ENCODE measurements around the gene TRIM29.

TRIM29 gene

GRCh38 chr11:120102050-120102863 is 35.7 kb downstream of the TRIM29 start:
- Histone ChIP-seq H4K20me1 (ENCODE audit: control insufficient read depth, insufficient read depth, low read depth, low read length) (no peaks in the 10 kb centered on the region), H3K79me2 (ENCODE audit: control insufficient read depth, low read length) (no peaks in the 10 kb centered on the region), H3K9me2 (replicated peaks; ENCODE audit: control insufficient read depth, low read length) (no peaks in the 10 kb centered on the region), H3K4me2 (ENCODE audit: low read length) (no peak overlapping the region), H3F3A (ENCODE audit: control insufficient read depth, insufficient read depth) (no peaks in the 10 kb centered on the region), H3K9me3 (ENCODE audit: control insufficient read depth, insufficient read depth, low read length) (no peaks in the 10 kb centered on the region), H3K27me3 (ENCODE audit: control insufficient read depth, low read length) (peaks cover 22% of the 10 kb centered on the region), H3K36me3 (ENCODE audit: control insufficient read depth, low read length) (no peaks in the 10 kb centered on the region), H3K4me3 (ENCODE audit: low read length) (no peak overlapping the region), H3K27ac (ENCODE audit: low read depth, low read length) (no peak overlapping the region), H3K4me1 (ENCODE audit: control insufficient read depth, low read length) (0 out of 2 replicates have a peak, but pooled peaks cover 4% of the 10 kb centered on the region)
- TF ChIP-seq EZH2phosphoT487 (IDR thresholded peaks at IDR 0.05; ENCODE audit: borderline replicate concordance, low read length) = no peak
- no peak for TF ChIP-seq CTCF (IDR thresholded peaks at IDR 0.05; ENCODE audit: low read depth, low read length, poor library complexity, severe bottlenecking)

DNA sequence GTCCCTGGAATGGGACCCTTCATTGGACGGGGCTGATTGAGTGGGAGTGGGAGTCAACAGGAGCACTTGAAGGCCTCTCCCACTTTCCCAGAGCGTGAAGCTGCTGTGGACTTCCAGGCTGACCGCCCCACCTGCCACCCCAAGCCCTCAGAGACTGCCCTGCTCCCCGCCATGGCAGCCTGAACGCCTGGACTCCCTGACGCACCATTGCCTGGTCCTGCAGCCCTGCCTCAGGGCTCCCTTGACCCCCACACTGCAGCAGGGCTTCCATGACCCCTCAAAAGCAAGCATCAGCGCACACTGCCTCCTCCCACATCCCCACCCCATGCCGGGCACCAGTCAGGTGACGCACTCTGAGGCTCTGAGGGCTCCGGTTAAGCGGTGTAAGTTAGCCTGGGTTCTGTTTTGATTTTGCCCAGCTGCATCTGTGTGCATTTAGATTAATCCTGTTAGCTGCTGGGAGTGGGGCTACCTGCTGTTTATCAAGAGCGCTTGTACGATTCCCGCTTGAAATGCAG is 39.4 kb downstream of the TRIM29 start:
- Histone ChIP-seq H3K4me3 (ENCODE audit: low read length) (no peak overlapping the region), H3K27me3 (ENCODE audit: control insufficient read depth, low read length) (peaks cover 20% of the 10 kb centered on the region), H3F3A (ENCODE audit: control insufficient read depth, insufficient read depth) (no peaks in the 10 kb centered on the region), H3K9me3 (ENCODE audit: control insufficient read depth, insufficient read depth, low read length) (no peaks in the 10 kb centered on the region), H3K4me2 (ENCODE audit: low read length) (no peak overlapping the region), H3K4me1 (ENCODE audit: control insufficient read depth, low read length) (0 out of 2 replicates have a peak, but pooled peaks cover 4% of the 10 kb centered on the region), H3K36me3 (ENCODE audit: control insufficient read depth, low read length) (no peaks in the 10 kb centered on the region), H3K27ac (ENCODE audit: low read depth, low read length) (no peak overlapping the region), H4K20me1 (ENCODE audit: control insufficient read depth, insufficient read depth, low read depth, low read length) (no peaks in the 10 kb centered on the region), H3K9me2 (replicated peaks; ENCODE audit: control insufficient read depth, low read length) (no peaks in the 10 kb centered on the region), H3K79me2 (ENCODE audit: control insufficient read depth, low read length) (no peaks in the 10 kb centered on the region)
- no peak for TF ChIP-seq EZH2phosphoT487 (IDR thresholded peaks at IDR 0.05; ENCODE audit: borderline replicate concordance, low read length)
- TF ChIP-seq CTCF (IDR thresholded peaks at IDR 0.05; ENCODE audit: low read depth, low read length, poor library complexity, severe bottlenecking) = no peak

GRCh38 chr11:120097721-120098385 is 40.1 kb downstream of the TRIM29 start:
- Histone ChIP-seq H3K79me2 (ENCODE audit: control insufficient read depth, low read length) (no peaks in the 10 kb centered on the region), H3K9me2 (replicated peaks; ENCODE audit: control insufficient read depth, low read length) (no peaks in the 10 kb centered on the region), H3K27me3 (ENCODE audit: control insufficient read depth, low read length) (peaks cover 20% of the 10 kb centered on the region), H4K20me1 (ENCODE audit: control insufficient read depth, insufficient read depth, low read depth, low read length) (no peaks in the 10 kb centered on the region), H3K4me3 (ENCODE audit: low read length) (no peak overlapping the region), H3F3A (ENCODE audit: control insufficient read depth, insufficient read depth) (no peaks in the 10 kb centered on the region), H3K27ac (ENCODE audit: low read depth, low read length) (no peak overlapping the region), H3K9me3 (ENCODE audit: control insufficient read depth, insufficient read depth, low read length) (no peaks in the 10 kb centered on the region), H3K36me3 (ENCODE audit: control insufficient read depth, low read length) (no peaks in the 10 kb centered on the region), H3K4me1 (ENCODE audit: control insufficient read depth, low read length) (0 out of 2 replicates have a peak, but pooled peaks cover 4% of the 10 kb centered on the region), H3K4me2 (ENCODE audit: low read length) (no peak overlapping the region)
- no peak for TF ChIP-seq EZH2phosphoT487 (IDR thresholded peaks at IDR 0.05; ENCODE audit: borderline replicate concordance, low read length)
- no peak for TF ChIP-seq CTCF (IDR thresholded peaks at IDR 0.05; ENCODE audit: low read depth, low read length, poor library complexity, severe bottlenecking)

Measured in DOHH2 (cell line).